Fibroblast of skin of left quadriceps (primary cell): ENCODE results near the gene CRYBG1.

ENCODE experiments used
- DNase-seq, 2 experiments: peaks; one replicate each; pipeline ENCODE4 v3.0.0-alpha.2; 2013; ENCODE audit warnings: low read depth in 2 of 2

Gene CRYBG1, protein sequence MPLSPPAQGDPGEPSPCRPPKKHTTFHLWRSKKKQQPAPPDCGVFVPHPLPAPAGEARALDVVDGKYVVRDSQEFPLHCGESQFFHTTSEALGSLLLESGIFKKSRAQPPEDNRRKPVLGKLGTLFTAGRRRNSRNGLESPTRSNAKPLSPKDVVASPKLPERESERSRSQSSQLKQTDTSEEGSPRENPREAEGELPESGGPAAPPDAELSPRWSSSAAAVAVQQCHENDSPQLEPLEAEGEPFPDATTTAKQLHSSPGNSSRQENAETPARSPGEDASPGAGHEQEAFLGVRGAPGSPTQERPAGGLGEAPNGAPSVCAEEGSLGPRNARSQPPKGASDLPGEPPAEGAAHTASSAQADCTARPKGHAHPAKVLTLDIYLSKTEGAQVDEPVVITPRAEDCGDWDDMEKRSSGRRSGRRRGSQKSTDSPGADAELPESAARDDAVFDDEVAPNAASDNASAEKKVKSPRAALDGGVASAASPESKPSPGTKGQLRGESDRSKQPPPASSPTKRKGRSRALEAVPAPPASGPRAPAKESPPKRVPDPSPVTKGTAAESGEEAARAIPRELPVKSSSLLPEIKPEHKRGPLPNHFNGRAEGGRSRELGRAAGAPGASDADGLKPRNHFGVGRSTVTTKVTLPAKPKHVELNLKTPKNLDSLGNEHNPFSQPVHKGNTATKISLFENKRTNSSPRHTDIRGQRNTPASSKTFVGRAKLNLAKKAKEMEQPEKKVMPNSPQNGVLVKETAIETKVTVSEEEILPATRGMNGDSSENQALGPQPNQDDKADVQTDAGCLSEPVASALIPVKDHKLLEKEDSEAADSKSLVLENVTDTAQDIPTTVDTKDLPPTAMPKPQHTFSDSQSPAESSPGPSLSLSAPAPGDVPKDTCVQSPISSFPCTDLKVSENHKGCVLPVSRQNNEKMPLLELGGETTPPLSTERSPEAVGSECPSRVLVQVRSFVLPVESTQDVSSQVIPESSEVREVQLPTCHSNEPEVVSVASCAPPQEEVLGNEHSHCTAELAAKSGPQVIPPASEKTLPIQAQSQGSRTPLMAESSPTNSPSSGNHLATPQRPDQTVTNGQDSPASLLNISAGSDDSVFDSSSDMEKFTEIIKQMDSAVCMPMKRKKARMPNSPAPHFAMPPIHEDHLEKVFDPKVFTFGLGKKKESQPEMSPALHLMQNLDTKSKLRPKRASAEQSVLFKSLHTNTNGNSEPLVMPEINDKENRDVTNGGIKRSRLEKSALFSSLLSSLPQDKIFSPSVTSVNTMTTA (N-terminal part only)

DNA sequence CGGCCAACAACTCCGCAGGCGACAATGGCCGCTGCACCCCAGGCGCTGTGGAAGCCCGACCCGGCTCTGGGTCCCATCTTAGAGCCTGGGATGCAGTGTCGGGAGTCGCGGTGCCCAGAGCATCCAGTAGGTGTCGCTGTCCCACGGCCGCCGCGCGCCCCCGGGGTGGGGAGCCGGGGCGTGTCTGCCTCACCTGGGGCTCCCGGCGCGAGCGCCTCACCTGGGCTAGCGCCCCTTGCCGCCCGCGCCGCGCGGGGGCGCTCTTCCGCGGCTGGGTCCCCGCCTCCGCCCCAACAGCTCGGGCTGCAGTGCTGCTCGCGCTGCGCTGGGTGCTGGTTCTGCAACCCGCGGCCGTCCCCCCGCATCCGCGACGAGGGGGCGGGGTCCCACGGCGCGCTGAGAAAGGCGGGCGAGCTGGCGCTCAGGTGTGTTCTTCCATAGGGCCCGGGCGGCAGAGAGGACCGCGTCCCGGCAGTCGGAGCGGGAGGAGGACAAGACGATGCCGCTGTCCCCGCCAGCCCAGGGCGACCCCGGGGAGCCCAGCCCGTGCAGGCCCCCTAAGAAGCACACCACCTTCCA is at the start of gene CRYBG1:
CRYBG1 (plus strand) TSS at position 308 of the 579 bp plus-strand sequence; CDS start at position 500, 192 bp downstream.
- no peak for DNase-seq

DNA sequence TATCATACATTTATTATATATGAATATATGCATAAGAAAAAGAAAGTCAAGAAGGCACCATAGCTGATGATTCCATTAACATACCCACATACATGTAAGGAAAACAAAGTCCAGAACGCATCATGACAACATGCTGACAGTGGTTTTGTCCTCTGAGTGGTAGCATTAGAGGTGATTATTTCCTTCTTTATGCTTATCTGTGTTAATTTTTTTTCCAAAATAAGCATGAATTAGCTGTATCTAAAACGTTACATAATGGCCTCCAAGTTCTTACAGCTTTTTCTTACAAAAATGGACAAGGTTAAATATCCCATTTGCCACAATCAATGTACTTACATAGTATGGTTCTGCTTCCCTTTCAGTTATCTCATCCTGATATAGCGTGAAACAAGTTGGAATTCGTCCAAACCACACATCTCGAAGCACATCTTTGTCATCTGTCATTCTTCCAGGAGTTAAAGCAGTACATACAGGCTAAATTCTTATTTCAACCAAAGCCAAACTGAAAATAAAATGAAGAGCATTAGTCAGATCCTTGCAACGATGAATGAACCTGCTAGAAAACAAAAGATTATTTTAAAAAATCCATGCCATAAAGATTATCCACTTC is 44.6 kb upstream of the CRYBG1 start:
- no peak for DNase-seq

DNA sequence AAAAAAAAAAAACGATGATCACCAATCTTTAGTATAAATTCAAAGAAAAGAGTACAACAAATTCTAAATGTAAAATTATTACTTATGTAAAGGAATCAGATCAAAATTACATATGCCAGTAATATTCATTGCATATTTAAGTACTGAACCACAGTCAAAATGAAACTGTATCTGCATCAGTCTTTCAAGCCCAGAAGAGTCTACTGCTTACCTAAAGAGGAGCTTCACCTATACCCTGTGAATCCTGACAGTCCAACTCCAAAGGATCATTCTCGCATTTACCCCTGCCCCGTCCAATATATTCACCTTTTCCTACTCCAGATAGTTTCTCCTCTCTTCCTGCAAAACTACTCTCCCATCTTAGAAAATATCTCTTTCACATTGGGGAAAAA is 44.1 kb upstream of the CRYBG1 start:
- no peak for DNase-seq

DNA sequence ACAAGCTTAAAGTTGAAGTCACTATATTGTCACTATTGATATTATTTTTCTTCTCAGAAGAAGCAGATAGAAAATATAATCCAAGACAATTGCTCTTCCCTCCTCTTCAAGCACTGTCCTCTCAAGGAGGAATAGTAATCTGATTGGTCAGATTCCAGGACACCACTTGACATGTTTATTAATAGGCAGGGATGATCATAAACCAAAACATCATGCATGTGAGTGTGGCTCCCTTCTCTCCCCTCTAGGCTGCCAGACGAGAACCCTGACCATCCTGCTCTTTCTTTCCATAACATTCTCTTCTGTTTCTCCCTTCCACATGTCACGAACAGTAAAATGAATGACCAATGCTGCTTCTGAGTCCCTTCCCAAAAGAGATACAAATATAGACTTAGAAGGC is 42.5 kb upstream of the CRYBG1 start:
- no peak for DNase-seq

DNA sequence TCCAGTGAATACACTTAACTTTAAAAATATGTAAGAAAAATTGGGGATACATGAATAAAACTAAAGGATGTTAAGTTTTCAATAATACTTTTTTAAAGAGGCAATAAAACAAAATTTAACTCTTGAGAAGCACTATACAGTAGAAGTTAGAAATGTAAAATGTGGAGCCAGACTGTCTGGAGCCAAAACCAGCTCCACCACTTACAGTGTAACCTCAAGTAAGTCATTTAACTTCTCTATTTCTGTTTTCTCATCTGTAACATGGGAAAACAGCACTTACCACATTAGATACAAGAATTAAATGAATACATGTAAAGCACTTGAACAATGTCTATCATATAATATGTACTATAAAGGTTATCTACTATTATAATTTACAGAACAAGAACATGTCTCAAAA is 41.7 kb upstream of the CRYBG1 start:
- DNase-seq, result no peak

DNA sequence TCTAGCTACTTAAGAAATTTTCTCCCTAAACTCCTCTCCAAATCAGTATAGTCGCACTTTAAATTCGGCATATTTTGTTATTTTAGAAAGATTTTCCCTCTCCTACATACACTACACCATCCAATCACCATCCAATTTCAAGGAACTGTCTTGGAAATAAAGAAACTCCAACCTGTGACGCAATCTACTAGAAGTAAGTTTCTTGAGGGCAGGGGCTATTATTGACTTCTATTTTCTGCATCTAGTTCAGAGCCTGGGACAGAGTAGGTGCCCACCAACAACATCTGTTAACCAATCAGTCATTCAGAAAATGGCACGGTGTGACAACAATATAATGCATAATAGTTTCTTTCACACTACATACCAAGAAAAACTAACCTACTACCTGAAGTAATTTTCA is 38.6 kb upstream of the CRYBG1 start:
- no peak for DNase-seq

DNA sequence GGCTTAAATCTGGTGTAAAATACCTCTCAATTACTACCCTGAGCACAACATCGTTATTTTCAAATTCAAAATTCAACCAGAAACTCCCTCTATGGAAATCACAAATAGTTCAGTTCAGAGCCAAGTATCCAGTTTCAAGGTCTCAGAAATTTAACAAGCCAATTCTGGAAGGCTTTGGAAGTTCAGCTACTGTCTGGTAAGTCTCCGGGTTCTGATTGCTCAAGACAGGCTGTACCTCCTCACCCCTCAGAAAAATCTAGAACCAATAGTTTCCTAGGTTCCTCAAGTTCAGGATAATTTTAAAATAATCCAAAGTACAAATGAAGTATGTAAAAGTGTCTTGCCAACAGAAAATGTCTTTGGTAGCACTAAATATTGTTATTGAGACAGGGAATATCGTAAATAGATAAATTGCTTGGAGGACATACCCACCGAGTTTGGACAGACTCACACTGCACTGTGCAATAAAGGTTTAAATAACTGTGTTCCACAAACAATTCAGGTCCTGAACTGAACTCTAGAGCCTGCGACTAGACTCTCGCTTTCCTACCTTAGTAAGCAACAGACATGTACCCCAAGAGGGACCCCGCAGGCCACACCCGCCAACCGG is 35.7 kb upstream of the CRYBG1 start:
- no peak for DNase-seq

DNA sequence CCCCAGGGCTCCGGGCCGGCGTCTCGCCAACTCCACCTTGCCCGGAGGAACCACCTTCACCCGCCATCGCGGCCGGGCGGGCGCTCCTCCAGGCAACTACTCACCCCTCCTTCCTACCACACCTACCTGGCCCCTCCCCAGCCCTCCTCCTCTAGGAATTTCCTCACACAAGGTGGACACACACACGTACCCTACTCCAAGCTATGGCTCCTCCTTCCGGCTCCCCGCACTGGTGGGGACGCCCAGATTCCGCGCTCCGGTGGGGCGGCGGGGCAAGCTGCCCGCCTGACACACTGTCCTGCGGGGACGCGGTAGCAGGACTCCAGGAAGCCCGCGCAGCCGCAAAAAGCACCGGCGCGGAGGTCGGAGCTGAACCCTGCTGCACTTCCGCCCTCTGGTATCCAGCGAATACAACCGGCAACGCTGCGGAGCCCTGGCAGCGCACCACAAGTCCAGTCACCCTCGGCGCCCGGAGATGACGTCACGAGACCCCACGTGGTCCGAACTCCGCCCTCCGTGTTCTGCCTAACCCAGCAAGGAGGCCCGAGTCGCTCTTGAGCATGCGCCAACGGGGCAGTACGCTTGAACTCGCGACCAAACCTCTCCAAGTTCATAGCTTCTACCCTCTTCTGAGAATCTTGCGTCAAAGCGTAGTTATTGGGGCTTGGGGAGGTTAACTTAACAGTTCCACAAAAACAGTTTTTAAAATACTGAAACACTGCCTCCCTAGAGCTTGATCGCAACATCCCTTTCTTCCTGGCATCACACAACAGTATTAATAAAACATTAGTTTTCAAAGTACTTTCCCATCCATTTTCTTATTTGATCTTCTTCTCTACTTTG is 35.0 kb upstream of the CRYBG1 start, which contains the start of gene ATG5:
ATG5 (minus strand) TSS at position 425 of the 843 bp plus-strand sequence. CDS start 9,552 bp downstream, outside the sequence.
- DNase-seq, result peak; percentile 98

DNA sequence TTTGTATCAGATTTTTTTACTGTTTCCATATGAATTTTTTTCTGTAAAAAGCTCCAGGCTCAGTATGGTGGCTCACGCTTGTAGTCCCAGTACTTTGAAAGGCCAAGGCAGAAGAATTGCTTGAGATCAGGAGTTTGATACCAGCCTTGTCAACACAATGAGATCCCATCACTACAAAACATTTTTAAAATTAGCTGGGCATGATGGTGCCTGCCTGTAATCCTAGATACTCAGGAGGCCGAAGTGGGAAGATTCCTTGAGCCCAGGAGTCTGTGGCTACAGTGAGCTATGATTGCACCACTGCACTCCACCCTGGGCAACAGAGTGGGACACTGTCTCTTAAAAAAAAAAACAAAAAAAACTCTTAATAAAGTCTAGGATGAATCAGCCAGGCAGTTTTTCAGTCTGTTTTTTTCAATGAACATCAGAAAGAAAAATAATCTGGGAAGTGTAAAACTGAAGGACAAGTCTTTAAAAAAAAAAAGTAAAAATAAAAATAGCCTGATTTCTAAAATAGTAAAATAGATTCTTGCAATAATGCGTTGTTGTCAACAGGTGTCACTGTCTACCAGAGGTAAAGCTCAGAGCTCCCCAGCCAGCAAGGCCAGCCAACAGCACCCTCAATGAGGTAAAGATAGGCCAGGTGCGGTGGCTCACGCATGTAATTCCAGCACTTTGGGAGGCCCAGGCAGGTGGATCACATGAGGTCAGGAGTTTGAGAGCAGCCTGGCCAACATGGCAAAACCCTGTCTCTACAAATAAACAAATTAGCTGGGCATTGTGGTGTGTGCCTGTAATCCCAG is 25.7 kb upstream of the CRYBG1 start:
- peak in 1 of 2 experiments; percentile 12 for DNase-seq

DNA sequence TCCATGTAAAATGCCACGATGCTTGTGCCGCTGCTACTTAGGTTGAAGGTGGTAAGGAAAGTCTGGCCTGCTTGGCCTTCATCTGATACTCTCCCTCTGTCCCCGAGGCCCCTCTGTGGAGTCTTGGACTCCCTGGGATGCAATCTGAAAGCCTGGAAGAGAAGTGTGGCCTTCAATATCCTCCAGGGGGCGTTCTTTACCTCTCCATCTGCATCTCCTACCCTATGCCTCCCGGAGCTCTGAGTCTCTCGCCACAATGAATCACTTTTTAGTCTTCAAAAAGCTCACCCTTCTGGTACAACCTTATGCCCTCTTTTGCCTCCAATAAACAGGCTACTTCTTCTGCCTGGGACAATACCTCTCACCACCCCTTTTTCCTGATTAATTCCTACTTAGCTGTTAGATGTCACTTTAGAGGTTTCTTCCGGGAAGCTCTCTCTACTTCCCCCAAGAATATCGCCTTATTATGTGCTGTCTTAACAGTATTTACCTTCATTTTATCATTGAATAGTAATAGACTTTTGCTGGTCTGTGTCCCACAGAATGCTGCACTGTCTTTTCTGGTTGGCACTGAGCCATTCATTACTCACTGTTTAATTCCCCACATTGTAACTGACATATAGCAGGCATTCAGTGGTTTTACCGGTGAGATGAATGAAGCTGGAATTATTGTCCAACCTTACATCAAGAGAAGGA is 21.0 kb upstream of the CRYBG1 start:
- DNase-seq, result peak in 1 of 2 experiments; percentile 31

DNA sequence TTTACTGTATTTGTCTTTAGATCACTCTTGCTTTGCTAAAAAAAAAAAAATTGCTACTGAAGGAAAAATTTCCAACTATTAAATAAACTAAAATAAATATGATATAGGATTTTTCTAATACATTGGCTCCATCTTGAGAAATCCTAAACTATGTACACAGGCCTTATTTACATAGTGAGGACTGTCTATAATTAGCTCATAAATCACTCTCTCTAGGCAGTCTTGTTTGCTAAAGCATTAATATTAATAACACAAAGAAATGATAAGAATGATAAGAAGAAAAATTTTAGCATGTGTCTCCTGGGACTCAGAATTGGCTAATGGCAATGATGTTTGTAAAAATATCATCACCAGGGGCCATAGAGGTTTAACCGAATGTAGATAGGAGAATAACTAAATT is 13.3 kb upstream of the CRYBG1 start:
- DNase-seq, result no peak

DNA sequence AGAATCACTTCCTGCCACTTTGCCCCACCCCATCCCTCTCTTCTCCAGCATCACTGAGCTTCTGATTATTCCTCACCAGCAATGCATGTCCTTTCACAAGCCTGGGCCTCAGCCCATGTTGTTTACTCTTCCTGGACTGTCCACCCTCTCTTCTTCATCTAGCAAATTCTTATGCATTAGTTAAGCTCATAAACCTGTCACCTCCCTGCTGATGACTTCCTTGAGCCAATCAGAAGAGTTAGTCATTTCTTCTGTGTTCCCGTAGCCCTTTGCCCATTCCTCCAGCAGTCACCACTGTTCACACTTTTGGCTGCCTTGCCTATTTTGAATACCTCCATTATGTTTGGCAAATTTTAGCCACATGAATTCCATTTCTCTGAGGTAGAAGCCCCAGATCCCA is 4.1 kb upstream of the CRYBG1 start:
- DNase-seq, result no peak

DNA sequence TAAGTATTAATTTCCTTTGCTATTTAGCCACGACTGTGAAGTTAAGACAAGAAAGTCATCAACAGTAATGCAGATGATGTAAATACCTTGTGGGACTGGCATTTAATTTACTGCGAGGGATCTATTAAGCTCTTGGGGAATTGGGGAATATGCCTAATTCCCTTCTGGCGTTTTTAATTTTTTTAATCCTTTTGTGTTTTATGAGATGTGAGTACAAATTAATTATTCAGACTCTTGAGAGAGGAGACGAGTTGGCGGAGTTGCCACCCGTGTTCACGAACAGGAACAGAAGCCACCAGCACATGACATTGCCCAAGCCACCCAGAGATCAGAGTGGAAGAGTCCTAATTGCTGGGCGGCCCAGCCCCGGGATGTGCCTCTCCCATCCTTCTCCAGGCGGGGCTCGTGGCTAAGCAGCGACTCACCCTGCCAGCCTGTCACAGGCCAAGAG is 533 bp upstream of the CRYBG1 start:
- DNase-seq, result no peak

DNA sequence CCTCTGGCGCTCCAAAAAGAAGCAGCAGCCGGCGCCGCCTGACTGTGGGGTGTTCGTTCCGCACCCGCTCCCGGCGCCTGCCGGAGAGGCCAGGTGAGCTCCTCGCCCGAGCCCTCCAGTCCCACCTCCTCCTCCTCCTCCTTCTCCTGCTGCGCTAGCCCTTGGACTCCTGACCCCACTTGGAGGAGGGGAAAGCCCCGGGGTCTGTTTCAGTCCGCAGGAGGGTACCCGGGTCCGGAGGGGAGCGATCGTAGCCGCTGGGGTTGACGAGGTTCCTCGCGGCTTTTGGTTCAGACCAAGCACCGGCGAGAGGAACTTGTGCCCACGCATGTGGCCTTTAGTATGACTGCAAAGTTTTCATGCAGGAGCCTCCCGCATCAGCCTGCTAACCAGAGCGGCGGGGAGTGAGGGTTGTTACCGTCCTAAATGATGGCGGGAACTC is 493 bp downstream of the CRYBG1 start:
- DNase-seq, result no peak

DNA sequence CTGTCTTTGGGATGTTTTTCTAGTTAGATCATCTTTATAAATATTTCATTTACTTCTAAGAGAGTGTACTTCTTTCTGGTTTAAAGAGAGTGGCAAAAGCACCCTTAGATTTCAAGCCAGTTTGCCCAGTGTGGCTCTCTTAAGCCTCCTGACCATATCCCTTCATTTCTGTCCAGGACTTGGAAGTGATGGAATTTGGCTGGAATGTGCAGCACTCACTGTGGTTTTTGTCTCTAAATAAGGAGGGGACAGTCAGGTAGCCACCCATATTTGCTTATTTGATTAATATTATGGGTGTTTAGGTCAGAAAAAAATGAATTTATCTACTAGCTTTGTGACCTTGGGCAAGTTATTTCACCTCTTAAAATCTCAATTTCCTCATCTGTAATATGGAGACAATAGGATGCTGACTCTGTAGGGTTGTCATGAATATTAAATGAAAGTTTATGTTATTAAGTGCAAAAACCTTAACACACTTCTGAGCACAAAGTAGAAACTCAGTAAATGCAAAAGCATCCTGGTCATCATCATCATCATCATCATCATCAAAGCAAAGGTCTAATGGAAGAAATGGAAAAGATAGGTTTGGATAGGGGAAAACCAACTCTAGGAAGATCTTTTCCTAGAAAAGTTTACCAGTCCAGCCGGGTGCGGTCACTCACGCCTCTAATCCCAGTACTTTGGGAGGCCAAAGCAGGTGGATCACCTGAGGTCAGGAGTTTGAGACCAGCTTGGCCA is 3.1 kb downstream of the CRYBG1 start:
- DNase-seq, result no peak

DNA sequence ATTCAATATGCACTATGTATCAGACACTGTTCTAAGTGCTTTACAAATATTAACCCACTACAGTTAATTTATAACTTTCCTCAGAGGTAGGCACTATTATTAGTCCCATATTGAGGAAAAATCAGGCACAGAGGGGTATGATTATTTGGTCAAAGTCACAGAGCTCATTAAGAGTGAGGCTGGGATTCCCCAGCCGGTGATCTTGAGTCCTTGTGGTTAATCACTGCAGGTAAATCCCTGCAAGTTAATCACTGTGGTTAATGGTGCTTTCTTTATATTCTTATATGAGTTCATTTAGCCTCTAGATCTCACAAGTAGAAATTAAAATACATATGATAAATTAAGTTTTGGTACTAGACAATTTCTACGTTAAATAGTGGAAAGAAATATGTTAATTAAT is 9.2 kb downstream of the CRYBG1 start:
- DNase-seq, result no peak

DNA sequence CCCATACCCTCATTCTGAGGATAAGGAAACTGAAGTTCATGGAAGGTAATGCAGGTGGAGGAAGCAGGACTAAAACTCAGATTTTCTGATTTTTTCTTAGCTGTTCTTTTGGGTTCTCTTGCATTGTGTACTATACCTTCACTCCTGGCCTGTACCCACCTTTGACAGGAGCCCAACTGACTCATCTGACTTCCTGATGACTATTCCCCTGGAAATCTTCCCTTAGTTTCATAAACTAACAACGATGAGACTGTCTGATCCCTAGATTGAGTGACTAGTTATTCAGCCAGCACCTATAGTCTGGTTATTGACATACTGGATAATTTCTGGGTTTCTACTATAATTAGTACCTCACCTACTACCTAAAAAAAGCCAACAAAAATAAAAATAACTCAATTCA is 10.1 kb downstream of the CRYBG1 start:
- DNase-seq, result no peak
